Measurements from ENCODE around the gene SORCS2.

SORCS2 gene

GRCh38 chr4:7306021-7306965 lies 114.0 kb downstream of the SORCS2 start:
- no peak for DNase-seq (ENCODE audit: low read depth)

GRCh38 chr4:7306986-7307385 lies 114.6 kb downstream of the SORCS2 start:
- DNase-seq (ENCODE audit: low read depth), result no peak

DNA sequence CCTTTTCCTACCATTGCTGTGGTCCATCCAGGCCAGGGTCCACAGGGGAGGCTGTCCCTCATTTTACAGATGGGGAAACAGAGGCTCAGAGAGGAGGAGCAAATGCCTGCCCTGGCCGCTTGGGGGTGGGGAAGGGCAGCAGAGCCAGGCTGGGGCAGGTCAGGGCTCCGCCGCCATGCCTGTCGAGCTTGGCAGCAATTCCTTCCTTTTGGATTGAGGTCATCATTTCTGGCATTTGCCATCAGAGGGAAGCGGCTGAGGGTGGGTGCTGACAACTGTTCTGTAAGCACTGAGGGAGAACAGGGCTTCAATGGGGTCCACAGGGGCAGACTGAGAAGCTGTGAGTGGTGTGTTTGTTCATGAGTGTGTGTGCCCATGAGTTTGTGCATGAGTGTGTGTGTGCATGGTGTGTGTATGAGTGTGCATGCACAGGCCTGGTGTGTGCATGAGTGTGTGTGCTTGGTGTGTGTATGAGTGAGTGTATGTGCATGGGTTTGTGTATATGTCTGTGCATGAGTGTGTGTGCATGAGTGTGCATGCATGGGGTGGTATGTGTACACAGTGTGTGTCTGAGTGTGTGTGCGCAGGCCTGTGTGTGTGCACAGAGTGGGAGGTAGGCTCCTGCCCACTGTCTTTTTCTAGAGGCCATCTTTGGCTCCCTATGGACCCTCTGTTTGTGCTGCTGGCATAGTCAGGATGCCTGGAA lies 115.2 kb downstream of the SORCS2 start:
- no peak for DNase-seq (ENCODE audit: low read depth)

GRCh38 chr4:7309181-7309580 lies 116.8 kb downstream of the SORCS2 start:
- no peak for DNase-seq (ENCODE audit: low read depth)

DNA sequence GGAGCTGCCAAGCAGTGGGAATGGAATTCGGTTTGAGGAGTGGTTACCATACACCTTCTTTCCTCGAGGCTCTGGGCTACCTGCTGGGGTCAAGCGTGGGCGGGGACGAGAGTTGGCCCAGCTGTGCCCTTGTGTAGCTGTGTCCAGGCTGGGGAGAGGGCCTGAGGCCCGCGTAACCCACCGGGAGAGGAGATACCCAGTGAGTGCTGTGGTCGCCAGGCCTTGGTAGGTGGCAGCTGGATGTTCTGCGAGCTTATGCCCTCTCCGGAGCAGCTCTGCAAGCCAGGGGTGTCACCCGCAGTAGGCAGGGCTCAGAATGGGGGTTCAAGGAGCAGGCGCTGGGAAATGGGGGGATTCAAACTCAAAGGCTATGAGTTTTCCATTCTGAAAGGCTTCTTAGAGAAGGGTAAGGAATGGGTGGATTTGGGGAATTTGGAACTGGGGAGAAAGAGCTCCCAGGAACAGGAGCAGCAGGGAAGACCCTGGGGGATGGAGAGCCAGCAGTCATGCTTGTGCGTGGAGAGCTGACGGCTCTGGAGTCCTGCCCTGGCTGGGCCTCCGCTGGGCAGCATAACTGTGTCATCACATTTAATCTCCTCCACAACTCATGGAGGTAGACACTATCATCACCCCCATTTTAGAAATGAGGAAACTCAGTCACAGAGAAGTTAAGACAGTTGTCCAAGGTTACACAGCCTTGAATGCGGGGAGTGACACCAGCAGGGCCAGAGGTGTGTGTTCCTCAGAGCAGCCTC lies 117.5 kb downstream of the SORCS2 start:
- DNase-seq (ENCODE audit: low read depth), result no peak

GRCh38 chr4:7310451-7310850 lies 118.1 kb downstream of the SORCS2 start:
- DNase-seq (ENCODE audit: low read depth), result no peak

DNA sequence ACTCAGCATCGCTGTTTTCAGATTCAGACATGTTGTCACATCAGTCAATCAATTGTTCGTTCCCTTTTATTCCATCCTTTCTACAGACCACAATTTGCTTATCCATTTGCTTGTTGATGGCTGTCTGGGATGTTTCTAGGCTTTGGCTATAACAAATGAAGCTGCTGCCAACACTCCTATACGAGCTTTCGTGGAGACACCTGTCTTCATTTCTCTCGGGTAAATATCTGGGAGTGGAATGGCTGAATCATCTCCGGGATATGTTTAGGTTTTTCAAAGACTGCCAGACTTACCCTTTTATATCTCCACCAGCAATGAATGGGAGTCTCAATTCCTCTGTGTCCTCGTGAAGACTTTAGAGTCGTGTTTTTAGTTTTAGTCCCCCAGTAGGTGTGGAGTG lies 118.9 kb downstream of the SORCS2 start:
- no peak for DNase-seq (ENCODE audit: low read depth)

DNA sequence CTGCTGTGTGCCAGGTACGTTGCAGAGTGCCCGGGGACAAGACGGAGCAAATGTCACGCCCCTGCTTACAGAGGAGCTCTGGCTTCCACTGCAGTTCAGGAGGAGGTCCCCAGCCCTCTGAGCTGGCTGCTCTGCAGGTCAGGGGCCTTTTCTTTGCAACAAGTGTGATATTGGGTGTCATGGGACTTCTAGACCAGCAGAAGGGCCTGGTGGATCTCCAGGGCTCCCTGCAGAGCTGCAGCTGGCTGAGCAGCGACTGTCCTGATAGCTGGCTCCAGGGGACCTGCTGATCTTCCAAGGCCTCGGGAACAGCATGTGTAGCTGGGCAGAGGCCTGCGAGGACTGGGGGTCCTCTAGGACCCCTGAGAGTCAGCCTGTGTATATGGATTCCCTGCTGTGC lies 120.4 kb downstream of the SORCS2 start:
- no peak for DNase-seq (ENCODE audit: low read depth)

DNA sequence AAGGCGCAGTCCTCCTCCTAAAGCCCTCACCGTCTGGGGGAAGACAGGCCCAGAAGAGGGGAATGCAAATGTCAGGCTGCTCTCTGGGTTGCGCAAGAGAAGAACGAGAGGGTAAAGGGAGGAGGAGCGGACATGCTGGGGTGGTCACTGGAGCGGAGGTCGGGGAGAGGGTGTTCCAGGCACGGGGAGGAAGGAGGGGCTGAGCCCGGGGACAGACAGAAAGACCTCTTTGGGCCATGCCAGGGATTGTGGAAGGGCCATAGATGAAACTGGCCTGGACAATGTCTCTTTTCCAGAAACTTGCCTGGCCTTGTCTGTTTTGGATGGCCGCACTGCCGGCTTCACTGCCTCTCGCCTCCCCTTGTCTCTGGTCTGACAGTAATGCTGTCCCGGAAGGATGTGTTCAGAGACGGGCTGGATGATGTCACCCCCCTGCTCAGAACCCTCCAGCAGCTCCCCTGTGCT lies 121.0 kb downstream of the SORCS2 start:
- no peak for DNase-seq (ENCODE audit: low read depth)

DNA sequence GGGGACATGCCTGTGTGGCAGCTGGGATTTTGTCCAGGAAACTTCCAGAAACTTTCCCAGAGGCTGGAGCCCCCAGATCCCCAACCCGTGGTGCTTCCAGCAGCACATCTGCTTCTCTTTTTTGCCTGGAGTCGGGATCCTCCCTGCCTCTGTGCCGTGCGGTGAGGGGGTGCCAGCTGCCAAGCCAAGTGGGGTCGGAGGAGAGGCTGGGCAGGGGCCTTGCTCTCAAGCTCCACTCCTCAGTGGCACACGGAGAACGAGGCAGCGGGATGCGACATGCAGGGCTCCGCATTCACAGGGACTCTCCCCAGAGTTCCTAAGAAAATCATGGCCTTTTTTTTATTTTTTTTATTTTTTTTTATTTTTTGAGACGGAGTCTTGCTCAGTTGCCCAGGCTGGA lies 121.7 kb downstream of the SORCS2 start:
- no peak for DNase-seq (ENCODE audit: low read depth)

GRCh38 chr4:7315286-7315685 lies 122.9 kb downstream of the SORCS2 start:
- no peak for DNase-seq (ENCODE audit: low read depth)

DNA sequence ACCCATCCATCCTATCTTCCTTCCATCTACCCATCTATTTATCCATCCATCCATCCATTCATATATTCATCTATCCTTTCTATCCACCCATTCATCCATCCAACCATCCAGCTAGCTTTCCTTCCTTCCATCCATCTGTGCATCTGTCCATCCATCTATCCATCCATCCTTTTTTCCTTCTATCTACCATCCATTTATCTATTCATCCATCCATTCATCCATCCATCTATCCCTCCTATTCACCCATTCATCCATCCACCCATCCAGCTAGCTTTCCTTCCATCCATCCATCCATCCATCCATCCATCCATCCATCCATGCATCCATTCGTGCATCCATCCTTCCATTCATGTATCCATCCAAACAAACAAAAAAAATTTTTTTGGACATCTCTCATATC lies 123.6 kb downstream of the SORCS2 start:
- DNase-seq (ENCODE audit: low read depth), result no peak

- DNase-seq (ENCODE audit: low read depth), result no peak
These were observed 126.7 kb downstream of the SORCS2 start for GRCh38 chr4:7319024-7319423.

GRCh38 chr4:7320206-7320797 lies 128.0 kb downstream of the SORCS2 start:
- DNase-seq (ENCODE audit: low read depth), result no peak

GRCh38 chr4:7322166-7322991 lies 130.0 kb downstream of the SORCS2 start:
- no peak for DNase-seq (ENCODE audit: low read depth)

DNA sequence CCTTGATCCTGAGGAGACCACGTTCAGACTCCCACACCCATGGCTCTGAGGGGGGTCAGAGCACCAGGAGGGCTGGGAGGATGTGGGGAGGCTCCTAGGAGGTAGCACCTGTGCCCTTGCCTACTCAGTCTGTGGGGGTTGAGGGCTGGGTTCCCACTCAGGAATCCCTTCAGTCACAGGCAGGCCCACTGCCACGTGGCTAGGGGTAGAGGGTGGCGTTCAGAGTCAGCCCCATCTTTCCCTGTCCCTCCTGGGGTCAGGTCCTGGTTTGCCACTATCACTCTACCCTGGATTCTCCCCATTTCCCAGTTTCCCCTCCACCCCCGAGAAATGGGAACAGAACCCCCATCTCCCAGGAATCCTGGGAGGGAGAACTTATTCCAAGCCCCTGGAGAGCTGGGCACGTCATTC lies 131.1 kb downstream of the SORCS2 start:
- DNase-seq (ENCODE audit: low read depth), result no peak

DNA sequence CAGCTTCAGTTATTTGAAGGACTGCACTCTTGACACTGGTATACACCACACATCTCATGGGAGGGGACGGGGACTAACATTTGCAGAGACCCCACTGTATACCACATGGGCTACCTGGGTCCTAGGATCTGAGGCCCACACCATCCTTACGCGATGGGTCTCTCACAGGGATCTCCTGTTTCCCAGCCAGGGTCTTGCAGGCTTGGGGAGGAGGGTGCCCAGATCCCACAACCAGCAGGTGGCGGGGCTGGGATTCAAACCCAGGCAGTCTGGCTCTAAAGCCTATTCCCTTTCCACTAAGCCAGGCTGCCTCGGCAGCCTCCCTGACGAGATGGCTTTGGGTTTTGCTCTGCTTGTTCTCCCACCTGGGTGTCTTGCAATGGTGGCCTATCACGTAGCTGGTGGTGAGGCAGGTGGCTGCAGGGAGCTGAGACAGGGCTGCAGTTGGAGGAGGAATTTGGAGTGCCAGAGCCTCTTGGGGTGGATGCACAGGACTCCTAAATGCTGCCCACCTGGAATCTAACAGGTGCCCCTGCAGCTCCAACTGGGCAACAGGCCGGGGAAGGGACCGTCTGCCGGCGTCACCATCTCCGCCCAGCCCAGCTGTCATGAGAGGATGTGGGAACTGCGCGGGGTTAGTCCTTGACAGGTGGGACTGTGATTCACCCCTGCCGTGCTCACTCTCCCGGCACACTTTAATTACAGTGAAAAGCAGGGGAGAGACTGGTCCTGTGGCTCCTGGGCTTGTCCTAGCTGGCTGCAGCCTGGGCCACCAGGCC lies 131.7 kb downstream of the SORCS2 start:
- DNase-seq (ENCODE audit: low read depth), result no peak

GRCh38 chr4:7324651-7325121 lies 132.3 kb downstream of the SORCS2 start:
- no peak for DNase-seq (ENCODE audit: low read depth)

- DNase-seq (ENCODE audit: low read depth), result no peak
These were observed 133.2 kb downstream of the SORCS2 start for GRCh38 chr4:7325541-7325940.

GRCh38 chr4:7326306-7326692 lies 134.0 kb downstream of the SORCS2 start:
- no peak for DNase-seq (ENCODE audit: low read depth)
